ENCODE results near the gene ZNF524. TPM values are rescaled to one million over a fixed set of nuclear protein-coding genes. Genes with fewer than 3 reads are reported as not detected.
A peak's percentile ranks its signal among the peaks of the same experiment; 100 is the strongest.

The ZNF524 gene
- total and polyA plus RNA-seq, 10 of the 15 experiments (the other 5 are each of a cell fraction or from before 2014, with no cell fraction given), result 0.47 to 18.6 (median 12.4) TPM; not detected in 1

GRCh38 chr19:55592391-55593090 lies 7.5 kb upstream of the ZNF524 start:
- in situ Hi-C loops (cut with MboI), result no loop called here
- RAD21 ChIA-PET (ENCODE audit: unreplicated experiment), result no interaction called here
- Histone ChIP-seq H3K36me3 (ENCODE audit: control insufficient read depth in 2 of 2, insufficient read depth in 2 of 2, low read length in 1 of 2) (peaks cover 0 to 8% of the 10 kb centered on the region in 2 experiments; a peak in 1 of 4 replicates), H4K20me1 (ENCODE audit: control insufficient read depth, insufficient read depth) (no peaks in the 10 kb centered on the region), H3K4me3 (no peak overlapping the region), H3K9me3 (replicated peaks; ENCODE audit: control insufficient read depth, insufficient read depth, low read length) (peaks cover 2% of the 10 kb centered on the region; the same call in 2 of the 3 replicates), H3K79me2 (ENCODE audit: control insufficient read depth, insufficient read depth, low read length) (no peaks in the 10 kb centered on the region), H2AFZ (ENCODE audit: control insufficient read depth, low read depth, low read length) (no peak overlapping the region), H3K9ac (ENCODE audit: control insufficient read depth, insufficient read depth, low read length) (no peak overlapping the region), H3K4me2 (ENCODE audit: control insufficient read depth, insufficient read depth) (no peak overlapping the region), H3K27me3 (replicated peaks in 1 of 2; ENCODE audit: control insufficient read depth in 2 of 2, insufficient read depth in 2 of 2, low read length in 1 of 2) (no peaks in the 10 kb centered on the region), H3K27ac (ENCODE audit: control insufficient read depth, insufficient read depth) (no peak overlapping the region), H3K4me1 (ENCODE audit: control insufficient read depth, insufficient read depth, low read length) (no peaks in the 10 kb centered on the region)
- DNase-seq (ENCODE audit: low read depth, low spot score) (no peak), ATAC-seq (no peak), FAIRE-seq (no peak)
- intact Hi-C loops (cut with micrococcal nuclease; ENCODE audit: unreplicated experiment), result no loop called here
- POLR2A ChIA-PET, result no interaction called here
- 97% methylated on average over 43 of the region's 73 CpGs for WGBS (ENCODE audit: insufficient coverage, insufficient replicate concordance, low lambda C conversion rate, missing lambda C conversion rate)
- CTCF ChIA-PET, result no interaction called here
- SMC1A ChIA-PET (ENCODE audit: uncharacterized antibody, unreplicated experiment), result no interaction called here
- TF ChIP-seq POLR2A (IDR thresholded peaks at IDR 0.05; ENCODE audit: low read depth, low read length) (0 out of 2 replicates have a peak, but pooled peaks have one; percentile 16), MTA3 (IDR thresholded peaks at IDR 0.05; ENCODE audit: borderline replicate concordance, low read length) (no peak)
- BruUV-seq (replicated peaks), result no TSS peak

- H3K79me2 ChIP-seq (ENCODE audit: control insufficient read depth, insufficient read depth, low read length), result no peaks in the 10 kb centered on the region
- FAIRE-seq, result no peak
- no peak for DNase-seq (ENCODE audit: low read depth, low spot score)
- no peak overlapping the region for H3K4me2 ChIP-seq (ENCODE audit: control insufficient read depth, insufficient read depth)
- CTCF ChIA-PET, result no interaction called here
- WGBS (ENCODE audit: insufficient coverage, insufficient replicate concordance, low lambda C conversion rate, missing lambda C conversion rate), result 98% methylated on average over 37 of the region's 68 CpGs
- intact Hi-C loops (cut with micrococcal nuclease; ENCODE audit: unreplicated experiment), result no loop called here
- H3K4me1 ChIP-seq (ENCODE audit: control insufficient read depth, insufficient read depth, low read length), result no peaks in the 10 kb centered on the region
- in situ Hi-C loops (cut with MboI), result no loop called here
- H3K27me3 ChIP-seq (replicated peaks in 1 of 2; ENCODE audit: control insufficient read depth in 2 of 2, insufficient read depth in 2 of 2, low read length in 1 of 2), result no peaks in the 10 kb centered on the region
- BruUV-seq (replicated peaks), result no TSS peak
- H3K9ac ChIP-seq (ENCODE audit: control insufficient read depth, insufficient read depth, low read length), result no peak overlapping the region
- H3K36me3 ChIP-seq (ENCODE audit: control insufficient read depth in 2 of 2, insufficient read depth in 2 of 2, low read length in 1 of 2), result peaks cover 0 to 8% of the 10 kb centered on the region in 2 experiments; a peak in 1 of 4 replicates
- SMC1A ChIA-PET (ENCODE audit: uncharacterized antibody, unreplicated experiment), result no interaction called here
- no peak for ATAC-seq
- H4K20me1 ChIP-seq (ENCODE audit: control insufficient read depth, insufficient read depth), result no peaks in the 10 kb centered on the region
- POLR2A ChIA-PET, result no interaction called here
- peaks cover 2% of the 10 kb centered on the region; the same call in 2 of the 3 replicates for H3K9me3 ChIP-seq (replicated peaks; ENCODE audit: control insufficient read depth, insufficient read depth, low read length)
- no peak overlapping the region for H3K27ac ChIP-seq (ENCODE audit: control insufficient read depth, insufficient read depth)
- no peak overlapping the region for H2AFZ ChIP-seq (ENCODE audit: control insufficient read depth, low read depth, low read length)
- RAD21 ChIA-PET (ENCODE audit: unreplicated experiment), result no interaction called here
- H3K4me3 ChIP-seq, result no peak overlapping the region
- TF ChIP-seq MTA2 (IDR thresholded peaks at IDR 0.05; ENCODE audit: low read depth) (no peak), EP300 (IDR thresholded peaks at IDR 0.05; ENCODE audit: borderline replicate concordance in 1 of 2, control insufficient read depth in 1 of 2, low read depth in 2 of 2, low read length in 2 of 2) (no peak), NR2C2 (IDR thresholded peaks at IDR 0.05; ENCODE audit: borderline replicate concordance, control insufficient read depth, insufficient read length, low read depth) (no peak), CUX1 (IDR thresholded peaks at IDR 0.05; ENCODE audit: insufficient replicate concordance, low read depth, low read length) (no peak), HDGF (IDR thresholded peaks at IDR 0.05) (no peak), PBX3 (IDR thresholded peaks at IDR 0.05; ENCODE audit: insufficient replicate concordance, low read depth, low read length) (no peak), SMC3 (IDR thresholded peaks at IDR 0.05; ENCODE audit: borderline replicate concordance, low read length) (no peak), ZBED1 (IDR thresholded peaks at IDR 0.05; ENCODE audit: borderline replicate concordance) (no peak)
These were observed 6.9 kb upstream of the ZNF524 start for GRCh38 chr19:55593096-55593772.

All from GM12878 (cell line).